Transverse colon (tissue), 4 donors: ENCODE measurements around the gene DNTT.

ENCODE experiments used
- CTCF ChIP-seq, 5 experiments: fragments of 200-600 bp in 3 of 5; fragments of 450-650 bp in 2 of 5; sonication (generic) in 3 of 5; IDR thresholded peaks; 1 replicate in 2 of 5; 2 replicates in 3 of 5; pipeline ENCODE4 v1.5.1; 2016 to 2017; ENCODE audit warnings: antibody characterized with exemption in 5 of 5, inconsistent platforms in 3 of 5, mild to moderate bottlenecking in 2 of 5, moderate library complexity in 1 of 5
- EP300 ChIP-seq: sonication (generic); formaldehyde crosslinking; IDR thresholded peaks from one replicate; pipeline ENCODE4 v1.6.1; 2017; ENCODE audit warnings: antibody characterized with exemption, low read depth
- POLR2A ChIP-seq: fragments of 450-650 bp; IDR thresholded peaks from one replicate; pipeline ENCODE4 v1.6.1; 2016; ENCODE audit warnings: antibody characterized with exemption, mild to moderate bottlenecking, moderate library complexity
- POLR2AphosphoS5 ChIP-seq, 3 donors: sonication (generic); formaldehyde crosslinking; IDR thresholded peaks; one replicate each; pipeline ENCODE4 v1.6.1; 2016; ENCODE audit warnings: antibody characterized with exemption in 3 of 3

- TF ChIP-seq CTCF (IDR thresholded peaks at IDR 0.05) = no peak
- TF ChIP-seq EP300 = no peak
- no peak for TF ChIP-seq POLR2A
- TF ChIP-seq POLR2AphosphoS5 (IDR thresholded peaks at IDR 0.05) = no peak
These were observed 7.0 kb downstream of the DNTT start for GRCh38 chr10:96311180-96311715.
